HCT116 (cell line): Measurements from ENCODE around the gene S100A12. TPM values are rescaled to one million over a fixed set of nuclear protein-coding genes. Genes with fewer than 3 reads are reported as not detected.

Source experiments
- ATAC-seq: fragments of 200-7000 bp; cut with Tn5 transposase; 2 replicates; pipeline ENCODE4 v1.9.1; 2020; ENCODE audit warnings: mild to moderate bottlenecking, moderate library complexity
- BruUV-seq: library from RNA; stranded (reverse); fragments of 400-500 nt; replicated peaks from 2 replicates; lab custom pipeline; 2021; lab: Mats Ljungman, UMichigan
- CTCF ChIA-PET: fragments of 300-600 bp; sonication (Branson Sonifier 250); formaldehyde crosslinking; loops from one replicate; lab custom pipeline; 2021; ENCODE audit warnings: antibody characterized with exemption; lab: Charles Lee
- POLR2A ChIA-PET: fragments of 300-600, 350-600 bp; sonication (Branson Sonifier 250); formaldehyde crosslinking; loops from one replicate; lab custom pipeline; 2021; ENCODE audit warnings: antibody characterized with exemption; lab: Charles Lee
- RAD21 ChIA-PET, 2 experiments: fragments of 300-600 bp; sonication (Branson Sonifier 250); formaldehyde crosslinking; loops; one replicate each; lab custom pipeline; 2023; ENCODE audit warnings: low total read pairs in 2 of 2; ENCODE audit not compliant: uncharacterized antibody in 2 of 2, unreplicated experiment in 2 of 2, low non-redundant PET in 1 of 2; lab: Charles Lee
- DNase-seq: peaks from one replicate; pipeline ENCODE4 v3.0.0-alpha.2; 2010; ENCODE audit warnings: low read depth, low spot score
- H2AFZ ChIP-seq: fragments of 200-600 bp; shearing (Covaris generic), sonication (generic); 2 replicates; pipeline ENCODE4 v1.6.1; 2017; ENCODE audit warnings: low read depth, mixed run types, mixed read lengths, antibody characterized with exemption, low read length; ENCODE audit not compliant: poor library complexity, severe bottlenecking
- H3K27ac ChIP-seq: 2 replicates; pipeline ENCODE4 v1.5.1; 2012; ENCODE audit warnings: low read depth, low read length
- H3K27me3 ChIP-seq: fragments of 200-600 bp; sonication (generic); 2 replicates; pipeline ENCODE4 v1.6.1; 2016; ENCODE audit warnings: mixed run types, low read length, mixed read lengths; ENCODE audit not compliant: insufficient read depth
- H3K36me3 ChIP-seq, 2 experiments: fragments of 200-500 bp in 1 of 2; fragments of 200-600 bp in 1 of 2; sonication (Bioruptor generic) in 1 of 2; sonication (generic) in 1 of 2; 2 replicates each; pipeline versions ENCODE4 v1.5.1 to v1.6.1; 2014 to 2016; ENCODE audit warnings: low read length in 2 of 2, inconsistent platforms in 1 of 2, mixed read lengths in 1 of 2, mixed run types in 1 of 2; ENCODE audit not compliant: insufficient read depth in 2 of 2, control insufficient read depth in 1 of 2
- H3K4me1 ChIP-seq, 2 experiments: fragments of 200-600 bp in 1 of 2; sonication (generic) in 1 of 2; 2 replicates each; pipeline versions ENCODE4 v1.5.1 to v1.6.1; 2012 to 2017; ENCODE audit warnings: low read length in 2 of 2, inconsistent platforms in 1 of 2, mild to moderate bottlenecking in 1 of 2, mixed read lengths in 1 of 2, mixed run types in 1 of 2, moderate library complexity in 1 of 2; ENCODE audit not compliant: insufficient read depth in 2 of 2, control insufficient read depth in 1 of 2
- H3K4me2 ChIP-seq: fragments of 200-600 bp; sonication (generic); 2 replicates; pipeline ENCODE4 v1.6.1; 2017; ENCODE audit warnings: mixed run types, low read length, mixed read lengths
- H3K4me3 ChIP-seq, 2 experiments: fragments of 200-600 bp in 1 of 2; sonication (generic) in 1 of 2; replicated peaks in 1 of 2; 2 replicates each; pipeline ENCODE4 v1.5.1; 2011 to 2016; ENCODE audit warnings: low read length in 2 of 2, control low read depth in 1 of 2, low read depth in 1 of 2, mild to moderate bottlenecking in 1 of 2, mixed read lengths in 1 of 2, mixed run types in 1 of 2
- H3K79me2 ChIP-seq: fragments of 200-600 bp; sonication (generic); 2 replicates; pipeline ENCODE4 v1.6.1; 2017; ENCODE audit warnings: mild to moderate bottlenecking, mixed run types, low read length, moderate library complexity, mixed read lengths; ENCODE audit not compliant: insufficient read depth
- H3K9ac ChIP-seq: fragments of 200-600 bp; sonication (generic); 2 replicates; pipeline ENCODE4 v1.6.1; 2016; ENCODE audit warnings: low read length, mixed read lengths
- H3K9me2 ChIP-seq: fragments of 200-600 bp; sonication (generic), shearing (Covaris generic); 2 replicates; pipeline ENCODE4 v1.6.1; 2017; ENCODE audit warnings: mixed run types, mild to moderate bottlenecking, moderate library complexity; ENCODE audit not compliant: insufficient read depth
- H3K9me3 ChIP-seq, 2 experiments: fragments of 200-500 bp in 1 of 2; fragments of 200-600 bp in 1 of 2; sonication (Bioruptor generic) in 1 of 2; sonication (generic) in 1 of 2; 2 replicates each; pipeline ENCODE4 v1.6.1; 2014 to 2017; ENCODE audit warnings: low read length in 2 of 2, mixed read lengths in 2 of 2, inconsistent platforms in 1 of 2, low read depth in 1 of 2, mild to moderate bottlenecking in 1 of 2, mixed run types in 1 of 2, moderate library complexity in 1 of 2; ENCODE audit not compliant: control insufficient read depth in 1 of 2, insufficient read depth in 1 of 2
- H4K20me1 ChIP-seq: fragments of 200-600 bp; sonication (generic), shearing (Covaris generic); 2 replicates; pipeline ENCODE4 v1.6.1; 2017; ENCODE audit warnings: mixed run types, mild to moderate bottlenecking, moderate library complexity; ENCODE audit not compliant: insufficient read depth
- CBX3 ChIP-seq: IDR thresholded peaks from 2 replicates; pipeline ENCODE4 v1.6.1; 2012; ENCODE audit warnings: low read depth
- CTCF ChIP-seq, 3 experiments: fragments of 200-600 bp in 1 of 3; sonication (generic) in 1 of 3; IDR thresholded peaks in 2 of 3; conservative IDR thresholded peaks in 1 of 3; 2 replicates each; pipeline ENCODE4 v1.5.1; 2012 to 2017; ENCODE audit warnings: low read depth in 2 of 3, low read length in 2 of 3, antibody characterized with exemption in 1 of 3, borderline replicate concordance in 1 of 3, control low read depth in 1 of 3, mild to moderate bottlenecking in 1 of 3, mixed read lengths in 1 of 3, mixed run types in 1 of 3, moderate library complexity in 1 of 3; ENCODE audit not compliant: insufficient read depth in 1 of 3
- POLR2AphosphoS5 ChIP-seq: IDR thresholded peaks from 2 replicates; pipeline ENCODE4 v1.6.1; 2011; ENCODE audit warnings: mild to moderate bottlenecking, low read depth, low read length, moderate library complexity
- RAD21 ChIP-seq: IDR thresholded peaks from 2 replicates; pipeline ENCODE4 v1.6.1; 2012; ENCODE audit warnings: low read depth, mild to moderate bottlenecking
- YY1 ChIP-seq: IDR thresholded peaks from 2 replicates; pipeline ENCODE4 v1.6.1; 2011; ENCODE audit warnings: low read length, low read depth, moderate library complexity, mild to moderate bottlenecking; ENCODE audit not compliant: insufficient replicate concordance; ENCODE audit errors: extremely low read depth
- ZBTB33 ChIP-seq: IDR thresholded peaks from 2 replicates; pipeline ENCODE4 v1.6.1; 2011; ENCODE audit warnings: mild to moderate bottlenecking, low read length, moderate library complexity; ENCODE audit not compliant: insufficient replicate concordance; ENCODE audit errors: extremely low read depth
- ZNF274 ChIP-seq: fragments of 200-500 bp; sonication (Bioruptor generic); IDR thresholded peaks from 2 replicates; pipeline ENCODE4 v1.6.1; 2014; ENCODE audit warnings: mild to moderate bottlenecking, low read depth, low read length, inconsistent platforms
- intact Hi-C: fragments of 100-400 bp; cut with micrococcal nuclease; formaldehyde crosslinking; loops from 2 replicates; pipeline ENCODE4 v1.10.0; 2022
- total RNA-seq: library from RNA; stranded (reverse); gene quantifications from one replicate; pipeline ENCODE4 v1.2.1, GENCODE V29; 2021; ENCODE audit not compliant: unreplicated experiment

The S100A12 gene
- total RNA-seq, 1 experiment from 2014 or later, result not detected

- H3K9me2 ChIP-seq, result no peaks in the 10 kb centered on the region
- H3K4me2 ChIP-seq, result no peak overlapping the region
- RAD21 ChIA-PET, result interaction anchor here (0.9 to 3.9 kb wide), 2 partner anchors 139 to 140 kb away, joined by 3 to 21 read pairs; no protein-coding TSS in a partner anchor
- no peak overlapping the region for H3K9ac ChIP-seq
- no peaks in the 10 kb centered on the region for H3K36me3 ChIP-seq
- H2AFZ ChIP-seq, result no peak overlapping the region
- intact Hi-C loops, result no loop called here
- TF ChIP-seq RAD21 (peak; percentile 88), ZNF274 (no peak), ZBTB33 (no peak), POLR2AphosphoS5 (no peak), CTCF (IDR thresholded peaks at IDR 0.05 in 2 of 3, conservative IDR thresholded peaks at IDR 0.05 in 1 of 3; ENCODE audit: borderline replicate concordance in 1 of 3, insufficient read depth in 1 of 3, low read depth in 2 of 3, low read length in 2 of 3) (peak; percentile 70 to 74 (median 71)), YY1 (peak; percentile 7), CBX3 (peak; percentile 83)
- no peak overlapping the region for H3K4me3 ChIP-seq
- H3K27ac ChIP-seq, result no peak overlapping the region
- BruUV-seq, result no TSS peak
- POLR2A ChIA-PET, result no interaction called here
- H4K20me1 ChIP-seq, result no peaks in the 10 kb centered on the region
- no peaks in the 10 kb centered on the region for H3K79me2 ChIP-seq
- H3K9me3 ChIP-seq, result no peaks in the 10 kb centered on the region
- H3K27me3 ChIP-seq, result peaks cover 11% of the 10 kb centered on the region
- DNase-seq (peak; percentile 46), ATAC-seq (peak; percentile 90)
- CTCF ChIA-PET, result interaction anchor here (1.2 to 6.7 kb wide), 3 partner anchors 130 to 151 kb away, joined by 4 to 133 read pairs (median 8); no protein-coding TSS in a partner anchor
- no peaks in the 10 kb centered on the region; a peak in 1 of 4 replicates for H3K4me1 ChIP-seq
These were observed 19.9 kb downstream of the S100A12 start for GRCh38 chr1:153355445-153356071.
